HG03378 (cell line): ENCODE data around the gene SMC6.

Source experiments
- ATAC-seq: cut with Tn5 transposase; IDR thresholded peaks from one replicate; pipeline ENCODE4 v1.9.1; 2021; ENCODE audit warnings: mild to moderate bottlenecking, moderate library complexity; ENCODE audit not compliant: unreplicated experiment

SMC6 gene

GRCh38 chr2:17753803-17754663, at the start of gene SMC6, which contains the start of gene GEN1:
SMC6 (minus strand) TSS chr2:17753810; CDS start chr2:17745946, 7,864 bp downstream.
GEN1 (plus strand) TSS chr2:17754138; CDS start chr2:17759944, 5,806 bp downstream.
- peak; percentile 55 for ATAC-seq

- no peak for ATAC-seq
Measured at GRCh38 chr2:17800693-17801458, 47.3 kb upstream of the SMC6 start.

- ATAC-seq: no peak
Measured at GRCh38 chr2:17800219-17800618, 46.6 kb upstream of the SMC6 start.

- no peak for ATAC-seq
Measured at GRCh38 chr2:17799301-17800120, 45.9 kb upstream of the SMC6 start.

GRCh38 chr2:17798338-17798737, 44.7 kb upstream of the SMC6 start:
- no peak for ATAC-seq

- ATAC-seq: no peak
Measured at GRCh38 chr2:17795309-17795708, 41.7 kb upstream of the SMC6 start.

- no peak for ATAC-seq
Measured at GRCh38 chr2:17793803-17794354, 40.3 kb upstream of the SMC6 start.

- ATAC-seq: no peak
Measured at GRCh38 chr2:17793296-17793695, 39.7 kb upstream of the SMC6 start.

GRCh38 chr2:17792515-17792914, 38.9 kb upstream of the SMC6 start:
- peak; percentile 73 for ATAC-seq

GRCh38 chr2:17791817-17792130, 38.2 kb upstream of the SMC6 start:
- ATAC-seq: no peak

- no peak for ATAC-seq
Measured at GRCh38 chr2:17791121-17791816, 37.7 kb upstream of the SMC6 start.

GRCh38 chr2:17790536-17790935, 36.9 kb upstream of the SMC6 start:
- ATAC-seq: no peak

GRCh38 chr2:17788773-17789172, 35.2 kb upstream of the SMC6 start:
- no peak for ATAC-seq

- ATAC-seq: no peak
Measured at GRCh38 chr2:17786727-17787126, 33.1 kb upstream of the SMC6 start.

- ATAC-seq: no peak
Measured at GRCh38 chr2:17781482-17781881, 27.9 kb upstream of the SMC6 start.

- no peak for ATAC-seq
Measured at GRCh38 chr2:17780546-17780945, 26.9 kb upstream of the SMC6 start.

GRCh38 chr2:17772532-17772931, 18.9 kb upstream of the SMC6 start:
- no peak for ATAC-seq

GRCh38 chr2:17771956-17772355, 18.3 kb upstream of the SMC6 start:
- no peak for ATAC-seq

GRCh38 chr2:17768894-17769293, 15.3 kb upstream of the SMC6 start:
- ATAC-seq: no peak

- ATAC-seq: no peak
Measured at GRCh38 chr2:17765398-17765797, 11.8 kb upstream of the SMC6 start.
